Measurements from ENCODE around the gene EIF3K.

Gene EIF3K

DNA sequence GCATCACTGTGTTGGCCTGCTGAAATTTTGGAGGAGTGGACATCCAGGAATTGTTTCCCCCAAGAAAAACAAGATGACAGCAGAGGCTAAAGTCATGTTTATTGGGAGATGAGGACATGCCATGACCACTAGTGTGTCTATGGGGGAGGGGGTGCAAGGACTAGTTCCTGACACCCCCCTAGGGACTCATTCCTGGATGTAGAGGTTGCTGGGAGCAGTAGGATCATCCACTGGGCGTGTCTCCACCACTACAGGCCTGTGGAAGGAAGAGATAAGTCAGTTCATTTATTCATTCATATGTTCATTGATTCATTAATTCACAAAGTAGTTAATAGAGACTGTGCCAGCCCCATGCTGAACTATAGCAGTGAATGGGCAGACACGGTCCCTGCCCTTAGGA is 31.4 kb upstream of the EIF3K start (continued):
- TF ChIP-seq ZNF529 (tag by site-specific recombination; IDR thresholded peaks at IDR 0.05; ENCODE audit: insufficient replicate concordance) (no peak), ZIC2 (tag by site-specific recombination; IDR thresholded peaks at IDR 0.05) (no peak), ZNF624 (tag by site-specific recombination; IDR thresholded peaks at IDR 0.05) (no peak), ZNF585B (tag by site-specific recombination; IDR thresholded peaks at IDR 0.05) (no peak)
- TF ChIP-seq, protein P1, sequence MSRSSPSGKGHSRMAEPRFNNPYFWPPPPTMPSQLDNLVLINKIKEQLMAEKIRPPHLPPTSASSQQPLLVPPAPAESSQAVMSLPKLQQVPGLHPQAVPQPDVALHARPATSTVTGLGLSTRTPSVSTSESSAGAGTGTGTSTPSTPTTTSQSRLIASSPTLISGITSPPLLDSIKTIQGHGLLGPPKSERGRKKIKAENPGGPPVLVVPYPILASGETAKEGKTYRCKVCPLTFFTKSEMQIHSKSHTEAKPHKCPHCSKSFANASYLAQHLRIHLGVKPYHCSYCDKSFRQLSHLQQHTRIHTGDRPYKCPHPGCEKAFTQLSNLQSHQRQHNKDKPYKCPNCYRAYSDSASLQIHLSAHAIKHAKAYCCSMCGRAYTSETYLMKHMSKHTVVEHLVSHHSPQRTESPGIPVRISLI (tag by site-specific recombination; IDR thresholded peaks at IDR 0.05), result no peak
- TF ChIP-seq, protein P2, sequence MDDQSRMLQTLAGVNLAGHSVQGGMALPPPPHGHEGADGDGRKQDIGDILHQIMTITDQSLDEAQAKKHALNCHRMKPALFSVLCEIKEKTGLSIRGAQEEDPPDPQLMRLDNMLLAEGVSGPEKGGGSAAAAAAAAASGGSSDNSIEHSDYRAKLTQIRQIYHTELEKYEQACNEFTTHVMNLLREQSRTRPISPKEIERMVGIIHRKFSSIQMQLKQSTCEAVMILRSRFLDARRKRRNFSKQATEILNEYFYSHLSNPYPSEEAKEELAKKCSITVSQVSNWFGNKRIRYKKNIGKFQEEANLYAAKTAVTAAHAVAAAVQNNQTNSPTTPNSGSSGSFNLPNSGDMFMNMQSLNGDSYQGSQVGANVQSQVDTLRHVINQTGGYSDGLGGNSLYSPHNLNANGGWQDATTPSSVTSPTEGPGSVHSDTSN (CRISPR knock-in tag; IDR thresholded peaks at IDR 0.05), result no peak

DNA sequence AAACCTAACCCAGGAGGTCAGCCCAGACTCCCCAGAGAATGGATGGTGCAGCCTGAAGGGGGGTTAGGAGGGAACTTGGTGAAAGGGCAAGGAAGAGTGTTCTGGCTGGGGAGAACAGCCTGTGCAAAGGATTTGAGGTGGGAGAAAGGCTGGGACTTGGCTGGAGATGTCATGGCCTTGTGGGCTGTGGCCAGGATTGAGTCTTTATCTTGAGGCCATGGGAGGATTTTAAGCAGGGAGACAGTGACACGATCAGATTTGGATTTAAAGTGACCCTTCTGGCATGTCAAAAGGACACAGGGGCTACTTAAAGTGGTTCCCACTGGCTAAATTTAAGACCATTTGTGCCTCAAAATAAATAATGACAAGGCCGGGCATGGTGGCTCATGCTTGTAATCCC is 30.9 kb upstream of the EIF3K start:
- Histone ChIP-seq H3K4me1 (ENCODE audit: control insufficient read depth, insufficient read depth, low read length) (no peaks in the 10 kb centered on the region), H3K36me3 (ENCODE audit: control insufficient read depth in 2 of 2, insufficient read depth in 1 of 2, low read length in 2 of 2) (peaks cover 0 to 3% of the 10 kb centered on the region in 2 experiments; a peak in 1 of 3 replicates), H3K27ac (ENCODE audit: extremely low read depth, low read depth, low read length) (no peak overlapping the region), H3K9me3 (ENCODE audit: control insufficient read depth, insufficient read depth, low read depth, low read length) (no peaks in the 10 kb centered on the region), H3K4me3 (ENCODE audit: low read depth, low read length) (no peak overlapping the region)
- POLR2A ChIA-PET, result interaction anchor here (0.7 kb wide), 1 partner anchor 23 kb away, joined by 3 read pairs; no protein-coding TSS in a partner anchor
- CTCF ChIA-PET, result no interaction called here
- TF ChIP-seq, protein P1 (tag by site-specific recombination; IDR thresholded peaks at IDR 0.05), result no peak
- TF ChIP-seq ZNF843 (tag by site-specific recombination; IDR thresholded peaks at IDR 0.05), result no peak
- TF ChIP-seq, protein P3, sequence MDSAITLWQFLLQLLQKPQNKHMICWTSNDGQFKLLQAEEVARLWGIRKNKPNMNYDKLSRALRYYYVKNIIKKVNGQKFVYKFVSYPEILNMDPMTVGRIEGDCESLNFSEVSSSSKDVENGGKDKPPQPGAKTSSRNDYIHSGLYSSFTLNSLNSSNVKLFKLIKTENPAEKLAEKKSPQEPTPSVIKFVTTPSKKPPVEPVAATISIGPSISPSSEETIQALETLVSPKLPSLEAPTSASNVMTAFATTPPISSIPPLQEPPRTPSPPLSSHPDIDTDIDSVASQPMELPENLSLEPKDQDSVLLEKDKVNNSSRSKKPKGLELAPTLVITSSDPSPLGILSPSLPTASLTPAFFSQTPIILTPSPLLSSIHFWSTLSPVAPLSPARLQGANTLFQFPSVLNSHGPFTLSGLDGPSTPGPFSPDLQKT (IDR thresholded peaks at IDR 0.05; ENCODE audit: borderline replicate concordance, low read depth, low read length), result no peak
- no peak for TF ChIP-seq ZIC2 (tag by site-specific recombination; IDR thresholded peaks at IDR 0.05)
- TF ChIP-seq, protein P4, sequence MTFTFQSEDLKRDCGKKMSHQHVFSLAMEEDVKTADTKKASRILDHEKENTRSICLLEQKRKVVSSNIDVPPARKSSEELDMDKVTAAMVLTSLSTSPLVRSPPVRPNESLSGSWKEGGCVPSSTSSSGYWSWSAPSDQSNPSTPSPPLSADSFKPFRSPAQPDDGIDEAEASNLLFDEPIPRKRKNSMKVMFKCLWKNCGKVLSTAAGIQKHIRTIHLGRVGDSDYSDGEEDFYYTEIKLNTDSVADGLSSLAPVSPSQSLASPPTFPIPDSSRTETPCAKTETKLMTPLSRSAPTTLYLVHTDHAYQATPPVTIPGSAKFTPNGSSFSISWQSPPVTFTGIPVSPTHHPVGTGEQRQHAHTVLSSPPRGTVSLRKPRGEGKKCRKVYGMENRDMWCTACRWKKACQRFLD (tag by site-specific recombination; IDR thresholded peaks at IDR 0.05), result no peak
- TF ChIP-seq ZNF791 (tag by site-specific recombination; IDR thresholded peaks at IDR 0.05), result no peak
- TF ChIP-seq ZNF548 (tag by site-specific recombination; IDR thresholded peaks at IDR 0.05), result no peak
- no peak for TF ChIP-seq YY1 (tag by site-specific recombination; IDR thresholded peaks at IDR 0.05)
- TF ChIP-seq ZNF521 (tag by site-specific recombination; IDR thresholded peaks at IDR 0.05), result no peak
- TF ChIP-seq ZBTB20 (tag by site-specific recombination; IDR thresholded peaks at IDR 0.05), result no peak
- TF ChIP-seq ZSCAN23 (tag by site-specific recombination; IDR thresholded peaks at IDR 0.05), result no peak
- TF ChIP-seq, protein P5, sequence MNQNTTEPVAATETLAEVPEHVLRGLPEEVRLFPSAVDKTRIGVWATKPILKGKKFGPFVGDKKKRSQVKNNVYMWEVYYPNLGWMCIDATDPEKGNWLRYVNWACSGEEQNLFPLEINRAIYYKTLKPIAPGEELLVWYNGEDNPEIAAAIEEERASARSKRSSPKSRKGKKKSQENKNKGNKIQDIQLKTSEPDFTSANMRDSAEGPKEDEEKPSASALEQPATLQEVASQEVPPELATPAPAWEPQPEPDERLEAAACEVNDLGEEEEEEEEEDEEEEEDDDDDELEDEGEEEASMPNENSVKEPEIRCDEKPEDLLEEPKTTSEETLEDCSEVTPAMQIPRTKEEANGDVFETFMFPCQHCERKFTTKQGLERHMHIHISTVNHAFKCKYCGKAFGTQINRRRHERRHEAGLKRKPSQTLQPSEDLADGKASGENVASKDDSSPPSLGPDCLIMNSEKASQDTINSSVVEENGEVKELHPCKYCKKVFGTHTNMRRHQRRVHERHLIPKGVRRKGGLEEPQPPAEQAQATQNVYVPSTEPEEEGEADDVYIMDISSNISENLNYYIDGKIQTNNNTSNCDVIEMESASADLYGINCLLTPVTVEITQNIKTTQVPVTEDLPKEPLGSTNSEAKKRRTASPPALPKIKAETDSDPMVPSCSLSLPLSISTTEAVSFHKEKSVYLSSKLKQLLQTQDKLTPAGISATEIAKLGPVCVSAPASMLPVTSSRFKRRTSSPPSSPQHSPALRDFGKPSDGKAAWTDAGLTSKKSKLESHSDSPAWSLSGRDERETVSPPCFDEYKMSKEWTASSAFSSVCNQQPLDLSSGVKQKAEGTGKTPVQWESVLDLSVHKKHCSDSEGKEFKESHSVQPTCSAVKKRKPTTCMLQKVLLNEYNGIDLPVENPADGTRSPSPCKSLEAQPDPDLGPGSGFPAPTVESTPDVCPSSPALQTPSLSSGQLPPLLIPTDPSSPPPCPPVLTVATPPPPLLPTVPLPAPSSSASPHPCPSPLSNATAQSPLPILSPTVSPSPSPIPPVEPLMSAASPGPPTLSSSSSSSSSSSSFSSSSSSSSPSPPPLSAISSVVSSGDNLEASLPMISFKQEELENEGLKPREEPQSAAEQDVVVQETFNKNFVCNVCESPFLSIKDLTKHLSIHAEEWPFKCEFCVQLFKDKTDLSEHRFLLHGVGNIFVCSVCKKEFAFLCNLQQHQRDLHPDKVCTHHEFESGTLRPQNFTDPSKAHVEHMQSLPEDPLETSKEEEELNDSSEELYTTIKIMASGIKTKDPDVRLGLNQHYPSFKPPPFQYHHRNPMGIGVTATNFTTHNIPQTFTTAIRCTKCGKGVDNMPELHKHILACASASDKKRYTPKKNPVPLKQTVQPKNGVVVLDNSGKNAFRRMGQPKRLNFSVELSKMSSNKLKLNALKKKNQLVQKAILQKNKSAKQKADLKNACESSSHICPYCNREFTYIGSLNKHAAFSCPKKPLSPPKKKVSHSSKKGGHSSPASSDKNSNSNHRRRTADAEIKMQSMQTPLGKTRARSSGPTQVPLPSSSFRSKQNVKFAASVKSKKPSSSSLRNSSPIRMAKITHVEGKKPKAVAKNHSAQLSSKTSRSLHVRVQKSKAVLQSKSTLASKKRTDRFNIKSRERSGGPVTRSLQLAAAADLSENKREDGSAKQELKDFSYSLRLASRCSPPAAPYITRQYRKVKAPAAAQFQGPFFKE (tag by site-specific recombination; IDR thresholded peaks at IDR 0.05; ENCODE audit: borderline replicate concordance), result no peak
- TF ChIP-seq, protein P6, sequence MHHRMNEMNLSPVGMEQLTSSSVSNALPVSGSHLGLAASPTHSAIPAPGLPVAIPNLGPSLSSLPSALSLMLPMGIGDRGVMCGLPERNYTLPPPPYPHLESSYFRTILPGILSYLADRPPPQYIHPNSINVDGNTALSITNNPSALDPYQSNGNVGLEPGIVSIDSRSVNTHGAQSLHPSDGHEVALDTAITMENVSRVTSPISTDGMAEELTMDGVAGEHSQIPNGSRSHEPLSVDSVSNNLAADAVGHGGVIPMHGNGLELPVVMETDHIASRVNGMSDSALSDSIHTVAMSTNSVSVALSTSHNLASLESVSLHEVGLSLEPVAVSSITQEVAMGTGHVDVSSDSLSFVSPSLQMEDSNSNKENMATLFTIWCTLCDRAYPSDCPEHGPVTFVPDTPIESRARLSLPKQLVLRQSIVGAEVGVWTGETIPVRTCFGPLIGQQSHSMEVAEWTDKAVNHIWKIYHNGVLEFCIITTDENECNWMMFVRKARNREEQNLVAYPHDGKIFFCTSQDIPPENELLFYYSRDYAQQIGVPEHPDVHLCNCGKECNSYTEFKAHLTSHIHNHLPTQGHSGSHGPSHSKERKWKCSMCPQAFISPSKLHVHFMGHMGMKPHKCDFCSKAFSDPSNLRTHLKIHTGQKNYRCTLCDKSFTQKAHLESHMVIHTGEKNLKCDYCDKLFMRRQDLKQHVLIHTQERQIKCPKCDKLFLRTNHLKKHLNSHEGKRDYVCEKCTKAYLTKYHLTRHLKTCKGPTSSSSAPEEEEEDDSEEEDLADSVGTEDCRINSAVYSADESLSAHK (tag by site-specific recombination; IDR thresholded peaks at IDR 0.05), result no peak
- no peak for TF ChIP-seq ZNF132 (tag by site-specific recombination; IDR thresholded peaks at IDR 0.05; ENCODE audit: borderline replicate concordance)

All from HEK293 (cell line).